HG03520 (cell line): ENCODE data around the gene MARF1.
"Not testable (repeated sequence)": the region's sequence is repeated elsewhere in the genome, so short reads cannot be mapped to it uniquely, and the experiment has no call there.

Experiments
- ATAC-seq: cut with Tn5 transposase; IDR thresholded peaks from one replicate; pipeline ENCODE4 v1.9.1; 2021; ENCODE audit warnings: mild to moderate bottlenecking, moderate library complexity; ENCODE audit not compliant: unreplicated experiment

The MARF1 gene

DNA sequence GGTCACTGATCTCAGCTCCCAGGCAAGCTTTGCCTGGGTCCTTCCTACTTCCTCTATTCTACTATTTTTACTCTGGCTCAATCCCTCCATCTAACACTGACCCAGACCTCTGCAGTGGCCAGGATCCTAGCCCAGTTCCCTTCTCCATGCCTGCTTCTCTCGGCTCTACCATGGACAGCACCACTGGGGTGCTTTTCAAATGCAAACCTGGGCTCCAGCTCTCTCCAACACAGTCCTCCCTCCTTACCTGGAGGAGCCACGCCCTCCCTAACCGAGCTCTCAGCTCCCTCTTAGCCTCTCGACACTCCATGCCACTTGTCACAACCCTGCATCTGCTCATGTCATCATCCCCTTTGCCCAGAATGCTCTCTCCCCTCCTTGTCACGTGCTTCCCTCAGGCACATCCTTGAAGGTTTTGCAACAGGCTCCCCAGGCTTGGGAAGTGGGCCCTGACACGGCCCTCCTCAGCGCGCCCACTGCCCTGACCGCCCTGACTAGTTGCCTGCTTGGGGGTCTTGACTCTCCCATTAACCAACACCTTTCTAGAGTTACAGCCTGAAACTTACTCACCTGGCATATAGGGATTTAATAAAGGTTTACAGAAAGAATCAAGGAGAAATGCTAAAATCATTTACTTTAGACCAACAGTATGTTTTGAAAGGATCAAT, 41.6 kb downstream of the MARF1 start:
- no peak for ATAC-seq

DNA sequence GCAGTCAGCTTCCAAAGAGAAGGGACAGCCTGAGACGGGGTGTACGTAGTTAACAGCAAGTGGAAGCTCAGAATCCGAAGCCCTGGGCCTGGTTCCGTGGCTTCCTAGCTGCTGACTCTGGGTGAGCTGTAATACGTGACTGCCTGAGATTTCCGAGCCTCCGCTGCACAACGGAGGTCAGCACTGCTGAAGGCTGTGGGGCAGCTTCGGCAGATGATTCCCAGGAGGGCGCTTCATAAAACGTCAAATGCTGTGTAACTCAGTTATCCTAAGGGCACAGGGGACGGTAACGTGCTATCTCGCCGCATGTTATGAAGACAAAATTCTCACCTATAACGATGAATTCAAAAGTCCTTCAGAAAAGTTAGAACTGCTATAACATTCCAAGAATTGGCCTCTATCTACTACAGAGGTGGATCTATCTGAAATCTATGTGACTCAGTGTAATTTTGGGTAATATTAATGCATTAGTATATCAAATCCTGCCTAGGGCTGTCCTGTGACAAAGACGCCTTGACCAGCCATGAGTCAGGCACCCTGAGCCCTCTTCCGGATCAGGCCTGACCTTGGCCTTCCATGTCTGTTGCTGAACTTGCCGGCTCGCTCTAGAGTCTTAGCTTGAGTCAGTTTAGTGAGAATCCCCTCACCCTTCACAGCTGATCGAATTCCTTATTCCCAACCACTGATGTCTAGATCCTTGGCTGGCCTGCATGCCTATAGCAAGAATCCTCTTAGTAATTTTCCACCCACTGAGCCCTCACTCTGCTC, 43.5 kb downstream of the MARF1 start:
- ATAC-seq: no peak

DNA sequence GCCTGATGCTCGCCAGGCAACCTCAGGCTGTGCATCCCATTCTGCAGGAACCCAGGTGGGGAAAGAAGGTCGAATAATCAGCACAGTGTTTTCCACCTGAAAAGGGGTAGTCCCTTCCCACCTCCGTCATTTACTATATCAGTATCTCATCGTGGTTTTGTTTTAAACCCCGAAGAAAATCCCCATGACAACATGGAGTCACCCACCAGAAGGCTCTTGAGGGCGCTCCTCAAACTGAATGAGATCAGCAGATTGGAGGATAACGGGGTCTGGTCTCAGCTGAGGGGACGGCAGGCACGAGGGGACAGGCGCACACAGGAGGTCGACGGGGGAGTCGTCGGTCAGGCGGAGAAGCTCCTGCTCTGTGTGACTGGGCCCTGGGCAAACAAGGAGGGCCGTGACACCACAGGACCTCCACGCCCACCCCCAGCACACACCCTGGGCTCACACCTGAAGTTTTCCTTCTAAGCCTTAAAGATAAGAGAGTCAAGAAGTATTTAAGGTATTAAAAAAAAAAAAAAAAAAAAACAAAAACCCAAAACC, 44.2 kb downstream of the MARF1 start:
- ATAC-seq: no peak

DNA sequence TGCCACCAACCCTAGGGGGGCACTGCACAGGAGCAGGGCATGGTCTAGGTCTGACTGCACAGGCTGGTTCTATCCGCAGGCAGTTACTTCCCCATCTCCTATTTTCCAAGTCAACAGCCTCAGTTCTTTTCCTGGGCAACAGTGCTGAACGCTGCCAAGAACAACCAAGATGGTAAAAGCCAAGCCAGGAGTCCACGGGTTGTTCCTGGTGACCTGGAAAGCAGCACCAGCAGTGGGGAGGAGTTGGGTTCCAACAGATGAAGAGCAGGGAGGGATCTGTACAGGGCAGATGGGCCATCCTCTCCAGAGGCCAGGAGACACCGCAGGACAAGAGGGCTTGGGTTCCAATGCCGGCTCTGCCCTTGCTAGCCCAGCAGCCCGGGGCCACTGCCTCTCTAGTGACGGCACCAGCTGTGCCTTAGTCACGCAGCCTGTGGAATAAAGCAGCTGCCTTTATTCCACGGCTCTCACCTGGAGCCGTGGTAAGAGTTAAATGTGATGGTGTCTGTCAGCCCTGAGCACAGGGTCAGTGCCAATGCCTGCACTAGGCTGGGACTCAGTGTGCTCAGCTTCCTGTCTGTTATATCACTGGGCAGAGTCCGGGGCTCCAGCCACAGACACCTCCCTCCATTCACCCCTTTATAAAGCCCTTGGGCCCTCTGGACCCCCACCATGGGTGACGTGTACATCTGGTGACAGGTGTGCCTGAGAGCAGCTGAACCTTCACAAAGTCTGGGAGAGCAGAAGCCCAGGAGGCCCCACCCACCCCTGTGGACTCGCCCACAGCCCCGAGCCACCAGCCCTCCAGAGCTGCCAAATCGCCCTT, 44.9 kb downstream of the MARF1 start:
- no peak for ATAC-seq

DNA sequence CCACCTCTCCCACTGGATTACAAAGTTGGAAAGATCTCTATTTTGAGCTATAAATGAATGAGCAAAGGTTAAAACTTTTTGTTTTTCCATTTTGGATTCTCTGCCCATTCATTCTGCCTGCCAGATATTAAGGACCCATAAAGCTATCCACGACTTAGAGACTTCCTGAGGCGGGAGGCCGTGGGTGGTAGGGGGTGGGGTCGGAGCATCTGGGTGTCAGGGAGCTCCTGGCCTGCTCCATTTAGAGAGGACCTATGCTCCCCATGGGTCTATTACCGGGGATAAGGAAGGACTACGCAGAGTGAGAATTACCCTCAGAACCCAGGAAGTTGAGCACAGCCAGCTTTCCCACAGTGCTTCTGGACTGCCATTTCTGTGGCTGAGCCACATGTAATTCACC, 45.8 kb downstream of the MARF1 start:
- ATAC-seq: no peak

DNA sequence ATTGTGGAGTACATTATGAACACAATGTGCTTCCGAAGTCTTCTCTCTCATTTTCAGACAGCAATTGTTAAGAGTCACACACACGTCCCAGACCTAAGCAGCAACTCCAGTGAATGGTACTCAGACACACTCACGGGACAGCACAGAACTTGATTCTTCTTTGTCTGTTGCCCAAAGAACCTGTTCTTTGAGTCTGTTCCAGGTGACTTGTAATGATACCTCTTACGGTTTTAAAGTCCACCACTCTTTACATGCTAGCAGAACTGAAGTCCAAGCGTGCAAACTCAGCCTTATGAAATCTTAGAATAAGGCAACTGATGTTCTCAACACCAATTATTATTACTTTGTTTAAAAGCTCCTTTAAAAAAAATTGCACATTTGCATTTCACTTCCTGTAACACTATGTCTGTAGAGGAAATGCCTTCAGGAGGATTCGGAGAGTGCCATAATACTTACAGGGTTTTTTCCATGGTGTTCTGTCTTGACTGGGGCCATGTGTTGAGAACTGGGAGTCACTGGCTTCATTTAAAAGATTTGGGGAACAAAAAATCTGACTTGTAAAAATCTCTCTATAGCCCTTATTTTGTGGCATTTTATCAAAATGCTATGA, 48.1 kb downstream of the MARF1 start:
- ATAC-seq: no peak

DNA sequence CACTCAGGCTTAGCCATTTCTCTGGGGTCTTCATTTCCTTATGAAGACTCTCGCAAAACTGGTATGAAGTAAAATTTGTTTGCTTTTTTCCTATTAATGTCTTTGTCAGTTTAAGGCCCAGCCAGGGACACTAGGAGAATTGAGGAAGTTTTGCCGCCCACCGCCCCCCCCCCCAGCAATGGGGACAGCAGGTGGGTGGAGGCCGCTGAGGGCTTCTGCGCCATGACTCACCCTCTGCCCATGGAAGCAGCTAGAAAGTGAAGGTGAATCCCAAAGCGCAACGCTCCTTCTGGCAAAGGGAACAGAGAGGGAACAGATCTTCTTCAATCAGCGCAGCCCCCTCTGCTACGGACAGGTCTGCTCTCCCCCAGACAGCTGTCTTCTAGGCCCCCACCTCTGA, 49.7 kb downstream of the MARF1 start:
- ATAC-seq: no peak

DNA sequence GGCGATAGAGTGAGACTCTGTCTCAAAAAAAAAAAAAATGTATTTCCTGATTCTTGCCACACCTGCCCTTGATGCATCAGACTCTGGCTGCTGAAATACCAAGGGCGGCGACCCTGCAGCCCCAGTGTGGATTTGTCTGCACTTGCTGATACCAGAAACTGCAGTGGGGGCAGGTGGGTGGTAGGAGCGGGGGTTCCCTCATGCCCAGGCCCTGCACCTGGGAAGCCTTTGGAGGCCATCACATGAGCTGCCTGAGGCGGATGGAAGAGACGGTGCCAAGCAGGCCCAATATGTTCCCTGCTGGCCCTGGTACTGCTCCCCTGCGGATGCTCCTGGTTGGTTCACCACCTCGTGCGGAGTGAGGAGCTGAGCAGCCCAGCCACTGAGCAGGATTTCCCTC, 50.6 kb downstream of the MARF1 start:
- ATAC-seq: no peak

DNA sequence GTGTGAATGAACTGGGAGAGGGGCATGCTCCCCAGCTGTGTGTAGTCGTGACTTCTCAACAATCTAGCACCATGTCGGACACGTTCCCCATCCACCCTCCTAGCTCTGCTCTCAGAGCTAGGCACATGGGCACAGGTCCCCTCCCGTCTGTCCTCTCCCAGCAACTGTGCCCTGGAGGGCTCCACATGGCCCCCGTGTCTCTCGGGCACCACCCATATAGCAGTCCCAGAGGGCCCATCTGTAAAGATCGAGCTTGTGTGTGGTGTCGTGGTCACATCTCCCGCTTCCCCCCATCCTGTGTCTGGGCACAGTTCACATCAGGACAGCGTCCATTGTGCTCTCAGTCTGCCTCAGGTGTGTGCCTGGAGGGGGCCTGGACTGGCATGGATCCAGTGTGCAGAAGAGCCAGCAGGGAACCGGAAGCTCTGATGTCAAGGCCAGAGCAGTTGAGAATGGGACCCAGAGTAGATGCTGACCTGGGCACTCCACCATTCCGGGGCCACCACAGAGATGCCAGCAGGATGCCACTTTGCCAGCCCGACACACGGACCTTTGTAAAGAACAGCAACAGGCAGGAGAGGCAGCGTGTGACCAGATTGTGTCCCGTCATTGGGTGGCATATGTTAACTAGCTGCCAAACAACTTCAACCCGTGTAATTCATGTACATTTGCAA, 55.7 kb downstream of the MARF1 start:
- ATAC-seq: no peak

DNA sequence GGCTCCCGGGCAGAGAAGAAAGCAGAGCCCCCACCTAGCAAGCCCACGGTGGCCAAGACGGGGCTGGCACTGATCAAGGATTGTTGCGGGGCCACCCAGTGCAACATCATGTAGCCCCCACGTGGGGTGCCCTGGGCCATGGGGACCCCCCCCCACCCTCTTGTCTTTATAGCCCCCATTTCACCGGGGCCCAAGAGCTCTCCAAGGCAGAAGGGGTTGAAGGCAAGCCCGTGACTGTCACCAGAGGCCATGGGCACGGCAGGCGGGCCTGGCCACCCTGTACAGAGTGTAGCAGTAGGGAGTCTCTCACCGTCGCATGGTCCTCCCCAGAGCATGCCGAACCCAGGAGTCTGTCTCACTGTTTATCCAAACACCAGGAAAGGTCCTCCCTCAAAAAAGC, 56.2 kb downstream of the MARF1 start:
- no peak for ATAC-seq

DNA sequence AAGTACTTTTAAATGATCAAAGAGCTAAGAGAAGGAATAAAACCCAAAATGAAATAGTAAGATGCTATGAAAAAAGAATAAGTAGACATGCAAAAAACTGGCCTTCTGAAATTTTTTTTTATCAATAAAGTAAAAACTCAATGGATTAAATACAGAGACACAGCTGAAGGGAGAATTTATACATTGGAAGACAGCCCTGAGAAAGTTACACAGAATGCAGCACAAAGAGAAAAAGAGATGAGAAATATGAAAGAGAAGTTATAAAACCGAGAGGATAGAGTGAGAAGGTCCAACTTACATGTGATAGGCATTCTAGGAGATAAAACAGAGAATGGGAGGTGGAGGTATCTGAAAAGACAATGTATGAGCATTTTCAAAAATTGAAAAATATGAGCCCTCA, 57.0 kb downstream of the MARF1 start:
- no peak for ATAC-seq

DNA sequence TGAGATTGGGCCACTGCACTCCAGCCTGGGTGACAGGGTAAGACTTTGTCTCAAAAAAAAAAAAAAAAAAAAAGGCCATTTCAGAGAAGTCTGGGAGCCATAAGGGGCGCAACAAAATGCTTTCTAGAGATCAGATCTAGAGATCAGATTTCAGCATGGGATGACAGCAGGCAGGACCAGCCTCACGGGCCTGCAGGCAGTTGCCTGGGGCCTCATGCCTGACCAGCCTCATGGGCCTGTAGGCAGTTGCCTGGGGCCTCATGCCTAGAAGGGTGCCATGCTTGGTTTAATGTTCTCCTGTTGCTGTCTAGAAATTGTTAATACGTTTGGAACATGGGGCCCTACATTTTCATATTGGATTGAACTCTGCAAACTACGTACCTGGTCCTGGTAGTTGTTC, 59.4 kb downstream of the MARF1 start:
- ATAC-seq: no peak

DNA sequence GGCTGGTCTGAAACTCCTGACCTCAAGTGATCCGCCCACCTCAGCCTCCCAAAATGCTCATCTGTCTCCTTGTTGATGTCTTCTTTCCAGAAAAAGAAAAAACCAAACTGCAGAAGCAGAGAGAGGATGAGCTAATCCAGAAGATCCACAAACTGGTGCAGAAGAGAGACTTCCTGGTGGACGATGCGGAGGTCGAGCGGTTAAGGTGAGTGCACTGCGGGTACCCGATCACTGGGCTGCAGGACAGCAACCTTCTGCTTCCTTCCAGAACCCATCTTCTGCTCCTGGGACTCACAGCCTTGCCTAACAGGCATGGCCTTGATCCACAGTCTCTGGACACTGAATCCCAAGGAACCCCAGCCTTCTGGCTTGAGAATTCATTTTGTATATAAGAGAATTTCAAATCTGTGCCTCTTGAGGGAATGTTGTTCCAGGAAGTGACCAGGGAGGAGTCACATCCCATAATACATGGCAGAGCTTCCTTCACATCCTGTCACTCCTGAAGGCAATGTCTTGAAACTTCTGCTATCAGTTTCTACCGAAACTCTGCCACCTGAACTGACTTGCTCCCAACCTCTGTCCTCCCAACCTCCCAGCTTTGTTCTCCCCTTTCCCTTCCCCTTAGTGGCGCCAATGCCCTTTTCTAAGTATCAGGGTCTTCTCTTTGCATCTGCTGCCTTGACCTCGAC, 61.7 kb downstream of the MARF1 start:
- no peak for ATAC-seq

DNA sequence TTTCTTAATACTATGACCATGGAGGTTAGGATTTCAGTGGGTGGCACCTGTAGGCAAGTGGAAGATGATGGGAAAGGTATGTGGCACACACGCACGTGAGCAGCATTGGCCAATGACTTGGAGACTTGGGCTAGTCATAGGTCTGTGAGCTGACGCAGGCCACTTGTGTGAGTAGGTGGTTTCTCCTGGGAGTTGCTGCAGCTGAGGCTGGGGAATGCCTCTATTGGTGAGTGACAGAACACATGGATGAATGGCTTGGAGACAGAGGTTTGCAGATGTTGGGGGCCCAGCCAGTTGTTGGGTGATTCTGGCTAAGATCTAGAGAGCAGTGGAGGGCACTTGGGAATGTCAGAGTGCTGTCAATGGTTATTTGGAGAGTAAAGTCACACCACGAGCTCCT, 64.1 kb downstream of the MARF1 start:
- ATAC-seq: no peak

DNA sequence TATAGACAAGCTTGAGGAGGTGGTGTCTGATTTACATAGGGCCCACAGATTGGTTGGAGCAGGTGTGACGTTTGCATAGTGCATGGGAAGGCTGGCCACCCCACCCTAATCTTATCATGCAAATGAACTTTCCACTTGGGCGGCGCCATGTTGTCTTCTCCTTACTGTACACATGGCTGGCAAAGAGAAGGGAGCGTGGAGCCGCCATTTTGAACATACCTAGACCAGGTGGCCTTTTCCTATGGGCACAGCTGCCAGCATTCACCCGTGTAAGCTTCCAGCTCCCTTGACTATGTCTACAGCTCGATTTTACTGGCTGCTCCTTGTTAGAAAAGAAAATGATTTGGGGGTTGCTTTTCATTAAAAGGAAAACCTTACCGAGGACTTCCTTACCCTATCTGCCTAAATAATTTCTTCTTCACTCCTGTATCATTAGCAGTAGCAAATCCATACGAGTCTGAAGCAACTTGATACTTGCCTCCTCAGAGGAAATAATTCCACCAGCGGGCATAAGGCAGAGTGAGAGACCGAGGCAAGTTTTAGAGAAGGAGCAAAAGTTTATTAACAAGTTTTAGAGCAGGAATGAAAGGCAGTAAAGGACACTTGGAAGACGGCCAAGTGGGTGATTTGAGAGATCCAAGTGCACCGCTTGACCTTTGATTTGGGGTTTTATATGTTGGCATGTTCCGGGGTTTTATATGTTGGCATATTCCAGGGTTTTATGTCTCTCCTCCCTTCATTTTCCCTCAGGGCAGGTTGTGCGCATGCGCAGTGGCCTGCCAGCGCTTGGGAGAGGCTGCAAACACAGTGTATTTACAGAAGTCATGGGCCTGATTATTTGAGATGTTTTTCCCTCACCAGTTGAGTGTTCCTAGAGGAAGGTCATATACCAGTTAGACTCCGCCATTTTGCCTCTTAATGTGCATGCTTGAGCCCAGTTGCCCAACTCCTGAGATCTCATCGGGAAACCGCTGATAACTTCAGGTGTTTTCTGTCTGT, 65.7 kb downstream of the MARF1 start:
- no peak for ATAC-seq

DNA sequence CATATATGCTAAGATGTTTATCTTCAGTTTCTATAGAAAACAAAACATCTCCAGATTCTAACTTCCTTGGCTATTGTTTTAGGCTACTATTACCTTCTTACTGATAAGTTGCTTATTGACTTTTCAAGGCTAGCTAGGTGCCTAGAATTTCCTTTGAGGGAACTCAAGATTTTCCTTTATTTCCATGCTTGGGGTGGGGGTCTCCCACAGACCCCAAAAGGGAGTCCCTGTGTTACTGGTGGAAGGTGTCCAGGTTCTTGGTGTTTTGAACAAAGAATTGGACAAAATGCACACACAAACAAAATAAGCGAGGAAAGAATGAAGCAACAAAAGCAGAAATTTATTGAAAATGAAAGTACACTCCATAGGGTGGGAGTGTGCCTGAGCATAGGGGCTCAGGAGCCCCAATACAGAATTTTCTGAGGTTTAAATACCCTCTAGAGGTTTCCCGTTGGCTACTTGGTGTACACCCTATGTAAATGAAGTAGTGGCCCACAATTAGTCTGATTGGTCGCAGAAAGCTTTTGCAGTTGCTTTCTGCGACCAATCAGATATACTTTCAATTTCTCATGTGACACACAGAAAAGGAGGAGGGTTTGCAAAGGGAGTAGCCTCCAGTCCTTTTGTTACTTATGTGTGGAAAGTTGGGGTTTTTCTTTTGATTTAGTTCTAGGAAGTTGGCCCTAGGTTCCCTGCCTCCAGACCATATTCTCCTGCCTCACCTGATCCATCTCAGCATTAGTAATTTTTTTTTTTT, 67.5 kb downstream of the MARF1 start:
- no peak for ATAC-seq

DNA sequence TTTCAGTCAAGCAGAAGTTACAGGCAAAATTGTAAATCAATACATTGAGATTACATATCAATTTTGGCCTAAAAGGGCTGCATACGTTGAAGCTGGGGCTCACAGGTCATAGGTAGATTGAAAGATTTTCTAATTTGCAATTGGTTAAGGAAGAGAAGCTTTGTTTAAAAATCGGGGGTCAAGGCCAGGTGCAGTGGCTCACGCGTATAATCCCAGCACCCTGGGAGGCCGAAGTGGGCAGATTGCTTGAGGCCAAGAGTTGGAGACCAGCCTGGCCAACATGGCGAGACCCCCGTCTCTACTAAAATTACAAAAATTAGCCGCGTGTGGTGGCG, 68.4 kb downstream of the MARF1 start:
- no peak for ATAC-seq

DNA sequence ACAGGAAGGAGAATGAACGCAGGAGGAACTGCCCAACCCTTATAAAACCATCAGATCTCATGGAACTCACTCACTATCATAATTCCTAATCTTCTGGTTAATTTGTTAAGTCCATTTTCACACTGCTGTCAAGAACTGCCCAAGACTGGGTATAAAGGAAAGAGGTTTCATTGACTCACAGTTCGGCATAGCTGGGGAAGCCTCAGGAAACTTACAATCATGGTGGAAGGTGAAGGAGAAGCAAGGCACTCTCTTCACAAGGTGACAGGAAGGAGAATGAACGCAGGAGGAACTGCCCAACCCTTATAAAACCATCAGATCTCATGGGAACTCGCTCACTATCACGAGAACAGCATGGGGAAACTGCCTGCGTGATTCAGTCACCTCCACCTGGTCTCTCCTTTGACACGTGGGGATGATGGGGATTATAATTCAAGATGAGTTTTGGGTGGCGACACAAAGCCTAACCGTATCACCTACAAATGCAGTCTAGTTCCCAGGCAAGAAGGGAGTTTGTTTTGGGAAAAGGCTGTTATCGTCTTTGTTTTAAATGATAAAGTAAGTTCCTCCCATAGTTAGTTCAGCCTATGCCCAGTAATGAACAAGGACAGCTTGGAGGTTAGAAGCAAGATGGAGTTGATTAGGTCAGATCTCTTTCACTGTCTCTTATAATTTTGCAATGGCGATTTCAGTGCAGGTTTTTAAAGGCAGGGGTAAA, 68.9 kb downstream of the MARF1 start:
- not testable (repeated sequence) for ATAC-seq
